Measurements from ENCODE around the gene KCP.

- TF ChIP-seq, protein P1, sequence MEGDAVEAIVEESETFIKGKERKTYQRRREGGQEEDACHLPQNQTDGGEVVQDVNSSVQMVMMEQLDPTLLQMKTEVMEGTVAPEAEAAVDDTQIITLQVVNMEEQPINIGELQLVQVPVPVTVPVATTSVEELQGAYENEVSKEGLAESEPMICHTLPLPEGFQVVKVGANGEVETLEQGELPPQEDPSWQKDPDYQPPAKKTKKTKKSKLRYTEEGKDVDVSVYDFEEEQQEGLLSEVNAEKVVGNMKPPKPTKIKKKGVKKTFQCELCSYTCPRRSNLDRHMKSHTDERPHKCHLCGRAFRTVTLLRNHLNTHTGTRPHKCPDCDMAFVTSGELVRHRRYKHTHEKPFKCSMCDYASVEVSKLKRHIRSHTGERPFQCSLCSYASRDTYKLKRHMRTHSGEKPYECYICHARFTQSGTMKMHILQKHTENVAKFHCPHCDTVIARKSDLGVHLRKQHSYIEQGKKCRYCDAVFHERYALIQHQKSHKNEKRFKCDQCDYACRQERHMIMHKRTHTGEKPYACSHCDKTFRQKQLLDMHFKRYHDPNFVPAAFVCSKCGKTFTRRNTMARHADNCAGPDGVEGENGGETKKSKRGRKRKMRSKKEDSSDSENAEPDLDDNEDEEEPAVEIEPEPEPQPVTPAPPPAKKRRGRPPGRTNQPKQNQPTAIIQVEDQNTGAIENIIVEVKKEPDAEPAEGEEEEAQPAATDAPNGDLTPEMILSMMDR (IDR thresholded peaks at IDR 0.05; ENCODE audit: insufficient read depth, low read length), result no peak
- TF ChIP-seq POLR2AphosphoS5 (IDR thresholded peaks at IDR 0.05; ENCODE audit: low read depth) (no peak), GABPA (IDR thresholded peaks at IDR 0.05; ENCODE audit: low read depth) (no peak), SPI1 (IDR thresholded peaks at IDR 0.05; ENCODE audit: borderline replicate concordance, low read depth) (no peak)
- TF ChIP-seq, protein P2, sequence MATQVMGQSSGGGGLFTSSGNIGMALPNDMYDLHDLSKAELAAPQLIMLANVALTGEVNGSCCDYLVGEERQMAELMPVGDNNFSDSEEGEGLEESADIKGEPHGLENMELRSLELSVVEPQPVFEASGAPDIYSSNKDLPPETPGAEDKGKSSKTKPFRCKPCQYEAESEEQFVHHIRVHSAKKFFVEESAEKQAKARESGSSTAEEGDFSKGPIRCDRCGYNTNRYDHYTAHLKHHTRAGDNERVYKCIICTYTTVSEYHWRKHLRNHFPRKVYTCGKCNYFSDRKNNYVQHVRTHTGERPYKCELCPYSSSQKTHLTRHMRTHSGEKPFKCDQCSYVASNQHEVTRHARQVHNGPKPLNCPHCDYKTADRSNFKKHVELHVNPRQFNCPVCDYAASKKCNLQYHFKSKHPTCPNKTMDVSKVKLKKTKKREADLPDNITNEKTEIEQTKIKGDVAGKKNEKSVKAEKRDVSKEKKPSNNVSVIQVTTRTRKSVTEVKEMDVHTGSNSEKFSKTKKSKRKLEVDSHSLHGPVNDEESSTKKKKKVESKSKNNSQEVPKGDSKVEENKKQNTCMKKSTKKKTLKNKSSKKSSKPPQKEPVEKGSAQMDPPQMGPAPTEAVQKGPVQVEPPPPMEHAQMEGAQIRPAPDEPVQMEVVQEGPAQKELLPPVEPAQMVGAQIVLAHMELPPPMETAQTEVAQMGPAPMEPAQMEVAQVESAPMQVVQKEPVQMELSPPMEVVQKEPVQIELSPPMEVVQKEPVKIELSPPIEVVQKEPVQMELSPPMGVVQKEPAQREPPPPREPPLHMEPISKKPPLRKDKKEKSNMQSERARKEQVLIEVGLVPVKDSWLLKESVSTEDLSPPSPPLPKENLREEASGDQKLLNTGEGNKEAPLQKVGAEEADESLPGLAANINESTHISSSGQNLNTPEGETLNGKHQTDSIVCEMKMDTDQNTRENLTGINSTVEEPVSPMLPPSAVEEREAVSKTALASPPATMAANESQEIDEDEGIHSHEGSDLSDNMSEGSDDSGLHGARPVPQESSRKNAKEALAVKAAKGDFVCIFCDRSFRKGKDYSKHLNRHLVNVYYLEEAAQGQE (IDR thresholded peaks at IDR 0.05; ENCODE audit: insufficient replicate concordance, low read depth), result no peak
Measured at GRCh38 chr7:128867241-128867640, 43.3 kb downstream of the KCP start.
